ENCODE measurements around the gene RAPGEF4.

The RAPGEF4 gene

GRCh38 chr2:172917716-172918115 lies 182.1 kb downstream of the RAPGEF4 start:
- no peak for DNase-seq

DNA sequence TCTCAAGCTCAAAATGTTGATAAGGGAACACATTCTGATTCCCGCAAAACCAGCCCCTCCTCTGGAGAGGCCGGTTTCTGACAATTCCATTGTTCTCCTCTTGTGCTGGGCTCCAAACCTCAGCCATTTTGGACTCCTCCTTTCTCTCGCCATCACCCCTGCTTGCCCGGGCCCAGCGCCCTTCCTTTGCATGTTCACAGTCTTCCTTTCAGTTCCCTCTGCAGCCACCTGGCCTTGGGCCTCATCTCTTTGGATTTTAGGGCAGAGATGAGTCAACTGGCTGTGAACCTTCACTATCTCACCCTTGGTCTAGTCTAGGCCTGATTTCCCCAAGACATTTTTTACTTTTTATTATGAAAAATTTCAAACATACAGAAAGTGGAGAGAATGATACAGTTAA lies 184.1 kb downstream of the RAPGEF4 start:
- DNase-seq = no peak

- DNase-seq = no peak
Observed at GRCh38 chr2:172921532-172922236, 186.0 kb downstream of the RAPGEF4 start.

DNA sequence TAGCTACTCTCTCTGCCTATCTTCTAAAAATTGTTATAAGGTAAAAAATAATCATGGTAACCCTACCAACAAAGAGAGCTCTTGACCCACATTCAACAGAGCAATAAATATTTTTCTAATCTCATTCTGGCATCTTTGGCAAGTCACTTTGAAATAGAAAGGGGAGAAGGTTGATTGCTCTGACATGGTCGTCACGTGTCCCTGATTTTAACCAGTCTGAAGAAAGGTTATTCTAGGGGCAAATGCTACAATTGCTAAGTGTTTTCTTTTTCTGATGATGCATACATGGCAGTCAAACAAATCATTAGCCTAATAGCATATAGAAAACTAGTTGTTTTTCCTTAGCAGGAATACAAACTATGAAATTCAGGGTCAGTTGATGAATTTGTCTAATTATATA lies 186.7 kb downstream of the RAPGEF4 start:
- no peak for DNase-seq

DNA sequence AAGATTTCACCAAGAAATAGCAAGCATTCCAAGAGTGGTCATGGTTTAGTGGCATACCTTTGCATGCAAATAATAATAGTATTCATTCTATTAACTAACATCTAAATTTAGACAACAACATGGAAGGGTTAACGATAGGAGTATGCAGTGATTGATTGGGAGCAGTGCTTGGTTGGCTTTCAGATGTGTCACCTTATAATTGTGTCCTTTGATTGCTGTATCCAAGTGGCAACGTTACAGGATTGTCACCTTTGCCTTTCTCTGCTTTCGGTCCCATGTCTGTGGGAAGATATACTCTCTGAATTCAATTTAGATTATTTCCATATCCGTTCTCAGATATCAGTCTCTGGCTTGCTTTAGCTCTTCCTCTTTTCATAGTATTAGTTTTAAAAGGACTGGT lies 187.2 kb downstream of the RAPGEF4 start:
- no peak for DNase-seq

- no peak for DNase-seq
Observed at GRCh38 chr2:172924097-172924660, 188.5 kb downstream of the RAPGEF4 start.

DNA sequence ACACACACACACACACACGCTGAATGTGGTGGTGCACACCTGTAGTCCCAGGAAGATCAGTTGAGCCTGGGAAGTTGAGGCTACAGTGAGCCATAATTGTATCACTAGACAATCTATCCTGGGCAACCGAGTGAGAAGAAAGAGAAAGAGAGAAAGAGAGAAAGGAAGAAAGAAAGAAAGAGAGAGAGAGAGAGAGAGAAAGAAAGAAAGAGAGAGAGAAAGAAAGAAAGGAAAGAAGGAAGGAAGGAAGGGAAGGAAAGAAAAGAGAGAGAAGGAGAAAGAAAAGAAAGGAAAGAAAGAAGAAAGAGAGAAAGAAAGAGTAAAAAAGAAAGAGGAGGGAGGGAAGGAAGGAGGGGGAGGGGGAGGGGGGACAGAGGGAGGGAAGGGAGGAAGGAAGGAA lies 190.0 kb downstream of the RAPGEF4 start:
- no peak for DNase-seq

- DNase-seq = no peak
Observed at GRCh38 chr2:172926785-172927640, 191.4 kb downstream of the RAPGEF4 start.

- DNase-seq = no peak
Observed at GRCh38 chr2:172927641-172928357, 192.2 kb downstream of the RAPGEF4 start.

DNA sequence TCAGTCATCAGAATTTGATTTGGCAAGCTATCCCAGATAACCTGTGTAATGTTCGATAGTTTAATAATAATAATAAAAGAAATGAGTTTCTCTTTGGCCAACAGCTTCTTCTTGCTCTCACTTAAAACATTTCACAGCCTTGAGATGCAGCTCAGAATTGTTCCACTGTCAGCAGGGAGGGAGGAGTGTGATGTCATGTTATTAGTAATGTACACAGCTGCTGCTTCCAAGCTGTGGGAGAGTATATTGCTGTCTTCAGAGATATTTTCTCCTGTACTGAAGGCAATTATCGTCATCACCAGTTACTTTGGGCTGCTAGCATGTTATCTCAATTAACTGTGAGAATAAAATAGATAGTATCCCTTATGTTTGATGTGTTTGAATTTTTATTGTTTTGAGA lies 193.1 kb downstream of the RAPGEF4 start:
- no peak for DNase-seq

DNA sequence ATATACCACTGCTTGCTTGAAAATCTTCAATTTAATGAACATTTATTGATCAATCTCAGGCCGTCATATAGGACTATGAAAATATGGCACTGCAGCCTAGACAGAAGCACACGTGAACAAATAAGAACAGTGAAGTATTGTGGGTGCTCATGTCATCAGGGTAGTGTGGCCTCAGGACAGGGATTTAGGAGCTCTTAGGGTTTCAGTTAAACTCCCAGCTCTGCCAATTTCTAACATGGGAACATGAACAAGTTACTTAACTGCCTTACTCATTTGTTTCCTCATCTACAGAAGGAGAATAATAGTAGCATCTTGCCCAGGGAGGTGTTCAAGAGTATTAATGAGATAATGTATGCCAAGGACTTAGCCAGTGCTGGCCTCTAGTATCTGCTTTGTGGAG lies 194.0 kb downstream of the RAPGEF4 start:
- DNase-seq = no peak

GRCh38 chr2:172930871-172931255 lies 195.2 kb downstream of the RAPGEF4 start:
- no peak for DNase-seq

DNA sequence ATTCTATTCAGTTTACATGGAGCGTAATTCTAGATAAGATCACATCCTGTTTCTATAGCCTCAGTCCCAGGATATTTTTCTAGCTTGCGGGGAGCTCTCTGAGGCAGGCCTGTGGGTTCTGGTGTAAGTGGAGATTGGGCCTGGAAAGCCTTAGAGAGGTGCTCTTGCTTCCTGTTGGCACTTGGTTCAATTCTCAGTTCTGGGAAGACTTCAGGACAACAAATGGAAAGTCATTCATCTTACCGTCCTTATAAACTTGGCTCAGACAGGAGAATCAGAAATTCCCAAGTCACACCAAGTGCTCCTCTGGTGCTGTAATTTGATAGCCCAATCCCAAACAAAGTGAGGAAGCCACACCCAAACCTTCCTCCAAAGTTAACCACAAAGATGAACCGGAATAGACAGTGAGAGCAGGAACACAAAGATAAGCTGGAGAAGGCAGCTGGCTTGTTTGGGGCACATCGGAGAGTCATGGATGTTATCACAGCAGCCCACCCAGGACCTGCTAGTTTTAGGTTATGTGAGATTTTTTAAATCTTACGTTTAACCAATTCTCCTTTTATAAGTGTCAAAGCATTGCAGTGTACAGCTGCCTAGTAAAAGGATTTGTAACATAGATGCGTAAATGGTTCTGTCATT lies 195.7 kb downstream of the RAPGEF4 start:
- DNase-seq = no peak

GRCh38 chr2:172931918-172932520 lies 196.4 kb downstream of the RAPGEF4 start:
- DNase-seq = peak; percentile 47

DNA sequence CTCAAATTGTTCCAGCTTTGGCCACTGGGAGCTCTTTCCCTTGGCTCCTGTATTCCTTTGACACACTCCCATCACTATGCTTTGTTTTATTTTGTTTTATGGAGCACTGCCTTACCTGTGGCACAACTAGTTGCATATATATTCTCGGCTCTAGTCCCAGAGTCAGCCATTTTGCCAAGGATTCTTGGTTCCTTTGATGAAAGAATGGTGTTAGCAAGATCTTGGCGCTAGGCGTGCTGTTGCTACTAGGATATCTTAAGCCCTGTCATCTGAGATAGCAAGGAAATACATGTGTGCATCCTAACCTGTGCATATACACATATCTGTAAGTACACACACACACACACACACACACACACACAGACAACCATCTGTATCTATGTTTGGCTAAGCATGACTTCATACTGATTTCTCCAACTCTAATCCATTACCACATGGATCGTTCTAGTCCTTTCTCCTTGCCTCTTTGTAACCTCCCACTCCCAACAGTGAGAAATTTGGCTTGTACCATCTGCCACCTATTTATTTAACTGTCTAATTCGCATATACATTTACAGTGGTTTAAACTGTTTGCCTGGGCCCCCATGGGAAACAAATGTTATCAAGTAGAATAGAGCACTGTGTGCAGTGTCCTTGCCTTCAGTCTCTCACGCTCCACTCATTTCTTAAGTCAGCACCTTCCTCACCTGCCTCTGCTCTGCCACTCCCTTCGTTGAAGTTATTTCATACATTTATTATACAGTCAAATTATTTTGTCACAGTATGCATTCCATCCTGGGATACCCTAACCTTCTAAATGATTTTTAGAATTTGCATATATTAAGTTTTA lies 202.5 kb downstream of the RAPGEF4 start:
- DNase-seq = no peak

DNA sequence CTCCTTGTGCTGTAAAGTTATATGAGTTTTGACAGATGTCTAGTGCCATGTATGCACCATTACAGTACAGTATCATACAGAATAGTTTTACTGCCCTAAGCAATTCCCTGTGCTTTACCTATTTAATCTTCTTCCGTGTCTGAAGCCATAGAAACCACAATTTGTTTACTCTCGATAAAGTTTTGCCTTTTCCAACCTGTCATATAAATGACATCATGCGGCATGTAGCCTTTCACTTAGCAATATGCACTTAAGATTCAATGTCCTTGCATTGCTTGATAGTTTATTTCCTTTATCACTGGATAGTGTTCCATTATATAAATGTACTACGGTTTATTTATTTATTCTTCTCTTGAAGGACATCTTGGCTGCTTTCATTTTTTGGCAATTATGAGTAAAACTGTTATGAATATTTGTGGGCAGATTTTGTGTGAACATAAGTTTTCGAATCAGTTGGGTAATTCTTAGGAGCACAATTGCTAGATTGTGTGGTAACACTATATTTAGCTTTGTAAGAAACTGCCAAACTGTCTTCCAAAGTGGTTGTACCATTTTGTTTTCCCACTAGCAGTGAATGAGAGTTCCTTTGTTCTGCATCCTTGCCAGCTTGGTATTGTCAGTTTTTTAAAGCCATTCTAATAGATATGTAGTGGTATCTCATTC lies 203.2 kb downstream of the RAPGEF4 start:
- DNase-seq = no peak

DNA sequence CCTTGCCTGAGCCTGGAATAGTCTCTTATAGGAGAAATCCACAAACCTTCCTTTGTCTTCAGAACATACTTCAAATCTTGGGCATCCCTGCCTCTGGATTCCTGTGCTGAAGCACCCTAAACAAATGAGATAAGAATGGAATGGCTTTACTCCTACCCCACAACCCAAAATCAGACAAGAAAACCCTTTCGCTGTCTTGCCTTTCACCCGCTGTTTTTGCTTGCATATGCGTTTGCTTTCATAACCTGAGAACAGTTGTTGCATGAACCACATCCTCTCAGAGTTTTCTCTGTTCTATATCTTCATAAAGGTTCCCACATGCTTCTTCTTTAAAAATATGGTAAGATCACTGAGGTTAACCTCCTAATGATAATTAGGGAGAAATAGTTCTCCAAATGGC lies 207.9 kb downstream of the RAPGEF4 start:
- no peak for DNase-seq

DNA sequence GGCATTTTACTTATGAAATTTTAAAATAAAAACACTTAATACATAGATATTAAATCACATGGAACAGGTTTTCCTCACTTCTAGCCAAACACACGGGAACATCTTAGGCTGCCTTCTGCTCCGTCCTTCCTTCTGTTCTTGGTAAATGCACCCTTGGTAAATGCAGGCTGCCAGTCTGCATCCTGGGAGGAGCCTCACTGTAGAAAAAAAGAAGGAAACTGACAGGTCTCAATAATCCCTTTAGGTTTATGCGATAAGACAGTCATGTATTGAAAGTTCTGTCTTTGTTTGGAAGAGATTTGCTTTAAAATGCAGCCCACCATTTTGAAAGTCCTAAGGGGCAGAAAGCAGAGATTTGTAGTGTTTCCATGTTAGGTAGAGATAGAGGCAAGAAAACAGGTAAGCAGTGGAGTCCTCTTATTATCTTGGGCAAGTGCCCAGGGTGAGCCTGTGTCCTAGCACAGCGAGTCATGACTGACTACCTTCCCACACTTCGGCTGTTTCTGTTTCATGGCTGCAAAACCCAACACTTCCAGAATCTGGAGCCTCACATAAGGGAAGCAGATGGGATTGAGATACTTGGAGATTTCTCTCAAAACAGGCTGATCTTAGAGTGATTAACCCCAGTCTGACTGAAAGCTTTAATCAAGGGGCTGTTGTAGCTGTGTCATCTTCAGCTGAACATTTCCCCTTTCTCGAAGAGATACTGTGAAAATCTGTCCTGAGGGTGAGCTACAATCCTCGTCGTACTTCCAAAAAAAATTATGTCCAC lies 208.6 kb downstream of the RAPGEF4 start:
- DNase-seq = no peak

DNA sequence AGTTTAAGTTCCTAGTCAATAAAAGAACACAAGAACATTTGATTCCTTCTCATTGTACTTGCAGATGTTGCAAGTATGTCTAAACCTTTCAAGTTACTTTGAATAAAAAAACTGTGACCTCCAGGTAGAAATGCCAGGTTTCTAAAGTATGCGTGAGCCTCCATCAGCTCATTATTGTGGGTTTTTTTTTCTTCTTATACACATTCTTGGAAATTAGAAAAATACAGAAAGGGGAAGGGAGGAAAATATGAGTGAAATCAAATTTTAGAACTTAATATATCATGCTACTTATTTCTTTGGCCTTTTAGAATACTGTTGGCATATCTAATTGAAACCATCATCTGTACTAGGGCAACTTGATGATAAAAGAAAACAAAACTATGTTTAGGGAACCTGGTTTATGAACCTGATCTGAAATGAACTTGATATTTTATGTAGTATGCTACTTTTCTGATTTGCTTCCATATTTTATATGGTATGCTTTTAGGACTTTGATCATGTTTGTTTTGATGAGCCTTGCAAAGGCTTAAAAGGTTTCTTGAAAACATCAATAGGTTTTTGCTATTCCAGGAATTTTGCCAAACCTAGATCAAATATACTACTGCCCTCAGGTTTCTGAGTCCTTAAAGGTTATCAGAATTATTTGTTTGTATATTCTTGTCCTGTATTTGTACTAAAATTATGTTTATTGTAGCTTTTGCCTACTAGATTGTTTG lies 209.3 kb downstream of the RAPGEF4 start:
- DNase-seq = no peak

- no peak for DNase-seq
Observed at GRCh38 chr2:172945510-172945850, 209.8 kb downstream of the RAPGEF4 start.

Data from CD4-positive, alpha-beta T cell treated with Interleukin-4 for 1 hour (primary cell).